Right ventricle myocardium superior (tissue), 1 donor: ENCODE data around the gene TOR1AIP2. TPM values are rescaled to one million over a fixed set of nuclear protein-coding genes. Genes with fewer than 3 reads are reported as not detected.
A peak's percentile ranks its signal among the peaks of the same experiment; 100 is the strongest.
"Not testable (repeated sequence)": the region's sequence is repeated elsewhere in the genome, so short reads cannot be mapped to it uniquely, and the experiment has no call there.

Experiments
- ATAC-seq: fragments of 200-7000 bp; cut with Tn5 transposase; one replicate; pipeline ENCODE4 v1.9.1; 2020; ENCODE audit warnings: mild to moderate bottlenecking; ENCODE audit not compliant: poor library complexity
- DNase-seq: peaks from one replicate; pipeline ENCODE4 v3.0.0-alpha.2; 2020
- intact Hi-C: fragments of 100-400 bp; cut with DNase I; formaldehyde crosslinking; loops from one replicate; pipeline ENCODE4 v1.11.2; 2022
- total RNA-seq: library from RNA; stranded (reverse); fragmentation: NEBNext Ultra II Directional; extraction: Animal tissue kit (Norgen Biotek cat#: 25700); gene quantifications from one replicate; pipeline ENCODE4 v1.2.1, GENCODE V29; 2021
- donor health status: DM: no; HTN: yes; CAD: no; lungs with severe emphysema.

The TOR1AIP2 gene
- total RNA-seq, 1 donor from 2014 or later = 42.8 TPM

- ATAC-seq, DNase-seq, intact Hi-C loops: not testable (repeated sequence)
Measured at GRCh38 chr1:179836686-179837445, 40.7 kb downstream of the TOR1AIP2 start.

- ATAC-seq (no peak), DNase-seq (no peak)
- intact Hi-C loops = no loop called here
Measured at GRCh38 chr1:179831852-179832699, 45.5 kb downstream of the TOR1AIP2 start.

GRCh38 chr1:179831225-179831624 is 46.4 kb downstream of the TOR1AIP2 start:
- ATAC-seq (no peak), DNase-seq (no peak)
- intact Hi-C loops = no loop called here

GRCh38 chr1:179828554-179829110 is 49.0 kb downstream of the TOR1AIP2 start:
- ATAC-seq (no peak), DNase-seq (peak; percentile 28)
- intact Hi-C loops = no loop called here

- DNase-seq = no peak
- intact Hi-C loops = no loop called here
- no peak for ATAC-seq
Measured at GRCh38 chr1:179826626-179827280, 50.9 kb downstream of the TOR1AIP2 start.

- intact Hi-C loops = no loop called here
- no peak for DNase-seq
- ATAC-seq = peak; percentile 16
Measured at GRCh38 chr1:179825798-179826460, 51.7 kb downstream of the TOR1AIP2 start.

- DNase-seq = no peak
Measured at GRCh38 chr1:179825206-179825605, 52.4 kb downstream of the TOR1AIP2 start.

GRCh38 chr1:179824265-179824664 is 53.3 kb downstream of the TOR1AIP2 start:
- no peak for DNase-seq
- intact Hi-C loops = no loop called here
- ATAC-seq = peak; percentile 25

More at GRCh38 chr1:179825206-179825605, 52.4 kb downstream of the TOR1AIP2 start:
- intact Hi-C loops = no loop called here
- ATAC-seq = peak; percentile 68

- no peak for DNase-seq
- intact Hi-C loops = no loop called here
- no peak for ATAC-seq
Measured at GRCh38 chr1:179823693-179824092, 53.9 kb downstream of the TOR1AIP2 start.

- DNase-seq (no peak), ATAC-seq (no peak)
- intact Hi-C loops = no loop called here
Measured at GRCh38 chr1:179822065-179822464, 55.5 kb downstream of the TOR1AIP2 start.

- DNase-seq (no peak), ATAC-seq (no peak)
- intact Hi-C loops = no loop called here
Measured at GRCh38 chr1:179821524-179821923, 56.1 kb downstream of the TOR1AIP2 start.

GRCh38 chr1:179820226-179820970 is 57.2 kb downstream of the TOR1AIP2 start:
- no peak for DNase-seq
- ATAC-seq = no peak
- intact Hi-C loops = no loop called here

- intact Hi-C loops = no loop called here
Measured at GRCh38 chr1:179818743-179819173, 58.8 kb downstream of the TOR1AIP2 start.

GRCh38 chr1:179818260-179818659 is 59.3 kb downstream of the TOR1AIP2 start:
- DNase-seq = no peak
- no peak for ATAC-seq
- intact Hi-C loops = no loop called here

More at GRCh38 chr1:179818743-179819173, 58.8 kb downstream of the TOR1AIP2 start:
- ATAC-seq (no peak), DNase-seq (peak; percentile 56)

- intact Hi-C loops = no loop called here
- ATAC-seq (peak; percentile 61), DNase-seq (peak; percentile 82)
Measured at GRCh38 chr1:179817789-179818188, 59.8 kb downstream of the TOR1AIP2 start.

GRCh38 chr1:179817056-179817455 is 60.5 kb downstream of the TOR1AIP2 start:
- intact Hi-C loops = no loop called here

GRCh38 chr1:179816196-179816960 is 61.2 kb downstream of the TOR1AIP2 start:
- intact Hi-C loops = no loop called here
- ATAC-seq (no peak), DNase-seq (peak; percentile 82)

More at GRCh38 chr1:179817056-179817455, 60.5 kb downstream of the TOR1AIP2 start:
- no peak for DNase-seq
- no peak for ATAC-seq
